GM08714 (cell line): ENCODE measurements around the gene PMF1.

Experiments
- H3K4me3 ChIP-seq: fragments of 200-500 bp; sonication (Bioruptor generic); 2 replicates; pipeline ENCODE4 v1.5.1; 2014; ENCODE audit warnings: mild to moderate bottlenecking, low read length, inconsistent platforms
- ZNF274 ChIP-seq: IDR thresholded peaks from 2 replicates; pipeline ENCODE4 v1.6.1; 2012; ENCODE audit warnings: mild to moderate bottlenecking, low read depth, low read length

The PMF1 gene

DNA sequence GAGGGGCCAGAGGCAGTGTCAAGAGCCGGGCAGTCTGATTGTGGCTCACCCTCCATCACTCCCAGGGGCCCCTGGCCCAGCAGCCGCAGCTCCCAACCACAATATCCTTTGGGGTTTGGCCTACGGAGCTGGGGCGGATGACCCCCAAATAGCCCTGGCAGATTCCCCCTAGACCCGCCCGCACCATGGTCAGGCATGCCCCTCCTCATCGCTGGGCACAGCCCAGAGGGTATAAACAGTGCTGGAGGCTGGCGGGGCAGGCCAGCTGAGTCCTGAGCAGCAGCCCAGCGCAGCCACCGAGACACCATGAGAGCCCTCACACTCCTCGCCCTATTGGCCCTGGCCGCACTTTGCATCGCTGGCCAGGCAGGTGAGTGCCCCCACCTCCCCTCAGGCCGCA is 29.1 kb downstream of the PMF1 start, which contains the start of gene BGLAP:
Gene BGLAP, plus strand, starts transcription at position 259 of the 400 bp plus-strand sequence. Its CDS starts 48 bp downstream, at position 307.
- H3K4me3 ChIP-seq = no peak within 1 kb of the TSS
- TF ChIP-seq ZNF274 = no peak

DNA sequence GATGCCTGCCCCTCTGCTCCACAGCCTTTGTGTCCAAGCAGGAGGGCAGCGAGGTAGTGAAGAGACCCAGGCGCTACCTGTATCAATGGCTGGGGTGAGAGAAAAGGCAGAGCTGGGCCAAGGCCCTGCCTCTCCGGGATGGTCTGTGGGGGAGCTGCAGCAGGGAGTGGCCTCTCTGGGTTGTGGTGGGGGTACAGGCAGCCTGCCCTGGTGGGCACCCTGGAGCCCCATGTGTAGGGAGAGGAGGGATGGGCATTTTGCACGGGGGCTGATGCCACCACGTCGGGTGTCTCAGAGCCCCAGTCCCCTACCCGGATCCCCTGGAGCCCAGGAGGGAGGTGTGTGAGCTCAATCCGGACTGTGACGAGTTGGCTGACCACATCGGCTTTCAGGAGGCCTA is 29.9 kb downstream of the PMF1 start:
- no peak overlapping the region for H3K4me3 ChIP-seq
- TF ChIP-seq ZNF274 = no peak

DNA sequence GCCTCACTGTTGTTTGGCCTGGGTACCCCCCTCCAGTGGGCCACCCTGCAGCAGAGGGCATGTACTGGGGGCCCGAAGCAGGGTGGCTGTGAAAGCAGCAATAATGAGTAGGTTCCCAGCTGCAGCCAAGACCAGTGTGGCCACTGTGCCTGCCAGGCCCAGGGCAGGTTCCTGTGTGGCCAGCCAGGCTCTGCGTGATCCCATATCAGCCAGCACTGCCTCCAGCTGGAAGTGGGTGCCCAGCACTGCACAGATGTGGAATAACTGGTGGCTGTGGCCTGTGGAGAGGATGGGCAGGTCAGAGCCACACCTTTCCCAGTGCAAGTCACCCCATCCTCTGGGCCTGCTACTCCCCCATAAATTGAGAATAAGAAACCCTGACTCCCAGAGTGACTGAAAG is 31.3 kb downstream of the PMF1 start:
- no peak for TF ChIP-seq ZNF274
- H3K4me3 ChIP-seq = no peak overlapping the region

DNA sequence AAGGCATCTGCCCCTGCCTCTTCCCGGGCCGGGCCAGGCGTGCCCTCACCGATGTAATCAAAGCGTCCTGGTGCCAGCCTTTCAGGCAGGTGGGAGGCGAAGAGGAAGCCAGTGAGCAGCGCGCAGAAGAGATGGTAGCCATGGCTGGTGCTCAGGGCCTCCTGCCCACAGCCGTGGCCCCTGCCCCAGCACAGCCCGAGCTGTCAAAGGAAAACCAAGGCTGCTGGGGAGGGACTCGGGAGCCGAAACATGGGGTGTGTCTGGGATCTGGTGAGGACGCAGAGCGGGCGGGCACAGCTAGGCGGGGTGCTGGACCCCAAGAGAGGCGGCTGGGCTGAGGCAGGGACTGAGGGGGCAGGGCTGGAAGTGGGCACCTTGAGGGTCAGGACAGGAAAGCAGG is 31.9 kb downstream of the PMF1 start:
- TF ChIP-seq ZNF274 = no peak

DNA sequence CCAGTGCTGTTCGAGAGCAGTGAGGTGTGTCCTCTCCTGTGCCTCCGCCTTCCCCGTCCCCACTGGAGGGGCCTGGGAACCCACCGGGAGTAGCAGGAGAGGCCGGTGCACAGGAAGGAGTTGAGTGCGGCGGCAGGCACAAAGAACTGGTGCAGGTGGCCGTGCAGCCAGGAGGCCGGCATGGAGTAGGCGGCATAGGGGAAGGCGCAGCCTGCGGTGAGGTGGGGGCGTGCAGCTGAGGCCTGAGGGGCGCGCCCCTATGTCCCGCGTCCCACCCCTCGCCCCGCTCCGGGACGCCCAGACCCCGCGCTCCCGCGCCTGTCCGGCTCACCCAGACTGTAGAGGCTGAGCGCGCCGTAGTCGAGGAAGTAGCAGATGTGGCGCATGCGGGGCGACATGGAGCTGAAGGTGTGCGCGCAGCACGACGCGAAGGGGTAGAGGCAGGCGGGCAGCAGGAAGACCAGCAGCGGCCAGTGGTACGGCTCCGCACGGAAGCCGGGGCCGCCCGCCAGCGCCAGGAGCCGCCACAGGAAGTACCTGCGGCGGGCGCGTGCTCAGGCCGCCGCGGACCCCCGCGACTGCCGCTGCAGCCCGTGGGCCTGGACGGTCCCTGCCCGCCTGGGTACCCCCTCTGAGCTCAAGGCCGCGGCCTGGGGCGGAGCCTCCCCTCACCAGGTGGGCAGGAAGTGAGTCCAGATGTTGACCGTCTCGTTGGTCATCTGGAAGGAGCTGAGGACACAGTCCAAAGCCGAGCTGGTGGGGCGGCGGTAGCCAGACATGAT is 32.8 kb downstream of the PMF1 start:
- H3K4me3 ChIP-seq = peak overlapping the region; percentile 25; the same call in 1 of the 2 replicates
- TF ChIP-seq ZNF274 = no peak

More for the DNA sequence above, 31.9 kb downstream of the PMF1 start:
- H3K4me3 ChIP-seq = no peak overlapping the region

DNA sequence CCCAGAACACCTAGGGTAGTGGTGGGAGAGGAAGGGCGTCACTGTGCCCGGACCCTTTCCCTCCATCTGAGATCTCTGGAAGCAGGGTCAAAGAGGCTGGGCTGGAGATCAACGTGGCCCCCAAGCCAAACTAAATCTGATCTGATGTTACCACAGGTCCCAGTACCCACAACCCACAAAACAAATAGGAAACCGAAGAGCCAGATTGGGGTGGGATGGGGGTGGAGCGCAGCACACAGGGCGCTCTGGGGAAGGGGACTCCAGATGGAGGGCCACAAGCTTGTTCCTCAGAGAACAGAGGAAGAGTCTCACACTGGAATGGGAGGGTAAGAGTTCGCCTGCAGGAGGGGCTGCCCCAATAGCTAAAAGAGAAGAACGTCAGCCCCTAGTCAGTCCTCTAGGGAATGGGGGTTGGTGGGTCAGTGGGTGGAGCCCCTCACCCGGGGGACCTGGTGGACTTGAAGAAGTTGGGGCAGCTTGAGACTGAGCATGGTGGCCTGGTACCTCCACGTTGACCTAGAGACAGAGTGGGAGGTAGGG is 33.5 kb downstream of the PMF1 start:
- TF ChIP-seq ZNF274 = no peak
- no peak overlapping the region for H3K4me3 ChIP-seq

DNA sequence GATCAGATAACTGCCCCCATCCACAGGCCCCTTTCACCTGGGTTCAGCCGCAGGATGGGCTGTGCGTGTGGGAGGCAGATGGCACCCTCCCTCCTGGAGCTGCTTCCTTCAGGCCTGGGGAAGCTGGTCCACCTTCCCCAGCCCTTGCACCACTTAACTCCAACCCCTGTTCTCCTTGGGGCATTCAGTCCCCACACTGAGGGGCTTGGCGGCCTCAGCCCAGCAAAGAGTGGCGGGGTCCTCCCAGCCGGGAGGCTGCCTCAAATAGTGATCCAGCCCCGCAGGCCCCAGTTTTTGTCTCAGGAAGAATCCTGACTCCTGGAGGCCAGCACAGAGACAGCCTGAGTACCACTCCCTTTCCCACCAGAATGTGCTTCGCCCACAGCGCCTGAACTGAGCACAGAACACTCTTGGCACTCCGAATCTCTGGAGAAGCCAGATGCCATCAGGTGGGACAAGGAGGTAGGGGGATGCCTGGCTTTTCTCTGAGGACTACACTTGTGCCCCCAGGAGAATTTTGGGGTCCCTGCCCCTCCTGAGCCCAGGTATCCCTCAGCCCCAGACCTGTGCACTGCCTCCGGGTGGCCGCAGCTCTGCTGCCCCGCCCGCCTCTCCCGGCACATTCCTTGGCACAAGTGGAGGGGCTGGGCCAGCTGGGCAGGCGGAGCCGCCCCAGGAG is 34.1 kb downstream of the PMF1 start:
- TF ChIP-seq ZNF274 = no peak
- H3K4me3 ChIP-seq = no peak overlapping the region

DNA sequence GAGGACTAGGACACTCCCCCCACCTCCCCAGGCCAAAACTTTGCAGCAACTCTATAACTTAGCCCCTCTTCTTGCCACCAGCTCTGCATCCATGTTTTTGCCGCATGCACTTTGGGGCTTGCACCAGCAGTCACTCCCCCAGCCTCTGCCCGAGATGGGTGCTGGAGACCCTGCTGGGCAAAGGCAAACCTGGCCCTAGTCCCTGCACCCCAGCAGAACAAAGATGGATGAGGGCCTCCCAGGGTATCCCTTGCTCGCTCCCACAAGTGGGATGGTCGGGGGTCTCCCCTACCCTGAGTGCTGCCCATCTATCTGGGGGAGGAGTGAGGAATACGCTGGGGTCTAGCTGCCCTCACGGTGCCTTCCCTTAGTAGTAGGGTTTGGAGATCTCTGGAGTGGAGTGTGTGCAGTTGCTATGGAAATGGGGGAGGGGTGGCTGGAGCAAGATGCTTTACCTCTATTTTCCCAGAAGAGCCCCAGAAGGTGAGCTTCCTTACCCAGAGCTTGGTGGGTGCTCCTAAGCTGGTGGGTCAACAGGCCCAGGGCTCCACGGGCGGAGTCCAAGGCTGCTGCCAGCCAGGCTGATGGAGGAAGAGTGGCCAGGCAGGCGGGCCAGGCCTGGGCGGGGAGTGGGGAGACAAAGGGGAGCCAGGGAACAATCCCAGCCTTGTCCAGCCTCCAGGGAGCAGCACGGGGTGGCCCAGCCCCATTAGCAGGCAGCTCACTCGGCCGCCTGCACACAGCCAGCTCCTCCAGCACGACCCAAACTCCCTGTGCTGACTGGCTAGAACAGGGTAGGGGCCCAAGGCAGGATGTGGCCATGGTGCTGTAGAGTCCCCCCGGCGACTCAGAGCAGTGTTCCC is 34.9 kb downstream of the PMF1 start, which contains the start of gene PAQR6:
Gene PAQR6, minus strand, starts transcription at position 597 of the 863 bp plus-strand sequence. CDS start 1,325 bp downstream, outside the sequence.
- TF ChIP-seq ZNF274 = no peak
- H3K4me3 ChIP-seq = no peak within 1 kb of the TSS

DNA sequence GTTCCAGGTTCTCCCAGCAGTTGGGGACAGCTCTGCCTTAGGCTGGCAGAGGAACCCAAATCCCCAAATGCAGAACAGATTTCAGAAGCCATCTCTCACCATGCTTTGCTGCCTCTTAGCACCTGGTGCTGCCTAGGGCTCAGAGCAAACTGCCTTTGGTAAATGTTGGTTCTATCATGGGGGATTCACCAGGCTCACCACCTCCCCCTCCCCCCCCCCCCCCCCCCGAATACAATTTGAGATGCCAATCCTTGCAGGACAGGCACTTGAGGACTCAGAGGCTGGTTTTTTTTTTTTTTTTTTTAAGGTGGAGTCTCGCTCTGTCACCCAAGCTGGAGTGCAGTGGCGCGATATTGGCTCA is 35.5 kb downstream of the PMF1 start:
- no peak for TF ChIP-seq ZNF274
- no peak overlapping the region for H3K4me3 ChIP-seq

DNA sequence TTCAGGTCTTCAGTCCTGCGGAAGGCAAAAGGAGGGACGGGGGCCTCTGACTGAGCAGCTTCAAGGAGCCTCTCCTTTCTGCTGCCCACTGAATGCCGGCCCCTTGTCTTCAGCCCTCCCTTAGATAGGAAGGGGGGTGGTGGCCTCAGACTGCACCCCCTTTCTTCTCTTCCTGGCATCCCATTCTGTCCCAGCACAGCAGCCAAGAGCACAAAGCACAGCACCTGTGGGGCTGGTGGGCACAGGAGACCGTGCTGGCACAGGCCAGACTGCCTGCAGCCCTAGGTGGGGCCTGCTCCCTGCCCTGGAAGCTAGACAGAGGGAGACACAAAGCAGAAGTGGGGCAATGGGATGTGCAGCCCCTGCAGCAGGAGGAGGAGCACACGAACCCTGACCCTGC is 36.8 kb downstream of the PMF1 start:
- no peak for TF ChIP-seq ZNF274

DNA sequence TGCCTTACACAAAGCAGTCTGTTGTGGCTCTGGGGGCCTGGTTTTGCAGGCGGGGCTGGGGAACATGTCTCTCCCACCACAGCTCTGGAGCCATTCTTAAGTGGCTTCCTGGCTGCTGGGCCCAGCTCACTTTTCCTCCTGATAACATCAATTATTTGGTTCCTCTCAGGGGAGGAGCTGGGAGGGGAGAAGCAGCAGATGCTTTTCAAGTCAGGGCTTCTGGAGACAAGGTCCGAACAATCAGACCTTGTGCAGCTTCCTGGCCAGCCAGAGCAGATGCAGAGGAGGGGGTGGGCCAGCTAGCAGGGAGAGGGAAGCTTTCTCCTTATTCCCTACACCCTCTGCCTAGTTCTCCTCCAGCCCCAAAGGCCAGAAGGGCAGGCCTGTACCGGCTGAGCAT is 38.7 kb downstream of the PMF1 start:
- H3K4me3 ChIP-seq = no peak overlapping the region
- no peak for TF ChIP-seq ZNF274

More for the DNA sequence above, 36.8 kb downstream of the PMF1 start:
- no peak overlapping the region for H3K4me3 ChIP-seq

DNA sequence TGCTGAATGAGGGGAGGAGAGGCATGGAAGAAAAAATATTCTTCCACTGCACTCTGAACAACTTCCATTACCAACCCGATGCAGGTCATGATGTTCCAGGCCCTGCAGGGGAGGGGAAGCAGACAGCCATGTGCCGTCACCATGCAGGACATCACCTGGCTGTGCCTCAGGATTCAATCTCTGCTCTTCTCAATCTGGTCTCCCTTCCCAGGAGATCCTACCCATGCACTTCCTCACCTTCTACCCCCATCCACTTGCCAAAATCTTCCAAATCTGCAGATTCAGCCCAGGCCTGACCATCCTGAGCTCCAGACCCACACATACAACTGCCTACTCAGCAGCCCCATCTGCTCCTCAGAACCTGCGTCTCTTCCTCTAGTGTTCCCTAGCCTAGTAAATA is 40.8 kb downstream of the PMF1 start:
- TF ChIP-seq ZNF274 = no peak

DNA sequence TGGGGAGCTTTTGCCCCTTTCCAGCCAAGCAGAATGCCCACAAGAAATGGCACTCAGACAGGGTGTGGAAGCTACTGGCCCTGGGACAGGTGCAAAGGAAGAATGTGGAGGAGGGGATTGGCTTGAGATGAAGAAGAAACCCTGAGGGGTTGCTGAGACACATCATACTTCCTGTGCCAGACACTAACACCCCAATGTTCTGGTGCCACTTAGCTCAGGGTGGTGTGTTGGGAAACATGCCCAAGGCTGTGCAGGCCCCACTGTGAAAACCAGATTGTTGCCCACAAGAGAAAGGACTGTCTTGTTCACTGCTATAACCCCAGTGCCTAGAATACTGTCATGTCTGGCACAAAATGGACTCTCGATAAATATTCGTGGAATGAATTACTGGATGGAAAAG is 44.9 kb downstream of the PMF1 start:
- H3K4me3 ChIP-seq = no peak overlapping the region
- TF ChIP-seq ZNF274 = no peak

More for the DNA sequence above, 40.8 kb downstream of the PMF1 start:
- no peak overlapping the region for H3K4me3 ChIP-seq

DNA sequence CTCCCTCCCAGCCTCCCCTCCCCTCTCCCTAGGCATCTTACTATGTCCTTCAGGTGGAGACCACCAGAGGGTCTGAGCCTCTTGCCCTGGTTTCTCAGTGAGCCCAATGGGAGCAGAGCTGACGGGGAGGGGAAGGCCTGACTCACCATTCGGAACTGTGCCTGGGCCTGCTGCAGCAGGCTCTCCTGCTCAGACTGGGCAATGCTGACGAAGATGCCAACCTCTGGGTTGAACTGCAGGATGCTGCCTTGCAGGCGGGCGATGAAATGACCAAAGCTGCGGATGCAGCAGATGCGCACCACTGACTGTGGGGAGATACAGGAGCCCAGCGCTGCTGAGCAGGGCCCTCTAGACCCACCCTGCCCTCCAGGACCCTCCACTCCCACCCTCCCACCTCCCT is 46.1 kb downstream of the PMF1 start:
- TF ChIP-seq ZNF274 = no peak

DNA sequence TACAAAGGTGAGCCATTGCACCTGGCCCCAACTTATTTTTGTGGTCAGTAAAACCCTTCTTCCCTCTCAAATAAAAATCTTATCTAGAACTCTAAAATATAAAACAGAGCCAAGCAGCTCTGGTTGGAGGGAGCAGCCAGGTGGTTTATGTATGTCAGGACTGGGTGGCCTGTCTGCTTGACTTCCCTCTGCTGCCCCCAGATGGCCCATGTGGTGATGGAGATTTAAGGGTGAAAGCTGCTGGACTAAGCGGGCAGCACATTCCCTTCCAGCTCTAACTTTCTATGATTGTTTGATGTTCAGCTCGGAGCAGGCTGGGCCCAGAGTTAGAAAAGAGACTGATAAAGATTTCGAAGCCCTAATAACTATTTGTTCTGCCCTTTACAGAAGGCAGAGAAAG is 47.0 kb downstream of the PMF1 start:
- no peak overlapping the region for H3K4me3 ChIP-seq
- no peak for TF ChIP-seq ZNF274

More for the DNA sequence above, 46.1 kb downstream of the PMF1 start:
- no peak overlapping the region for H3K4me3 ChIP-seq
